ENCODE results near the gene CLDN9.

Gene CLDN9

DNA sequence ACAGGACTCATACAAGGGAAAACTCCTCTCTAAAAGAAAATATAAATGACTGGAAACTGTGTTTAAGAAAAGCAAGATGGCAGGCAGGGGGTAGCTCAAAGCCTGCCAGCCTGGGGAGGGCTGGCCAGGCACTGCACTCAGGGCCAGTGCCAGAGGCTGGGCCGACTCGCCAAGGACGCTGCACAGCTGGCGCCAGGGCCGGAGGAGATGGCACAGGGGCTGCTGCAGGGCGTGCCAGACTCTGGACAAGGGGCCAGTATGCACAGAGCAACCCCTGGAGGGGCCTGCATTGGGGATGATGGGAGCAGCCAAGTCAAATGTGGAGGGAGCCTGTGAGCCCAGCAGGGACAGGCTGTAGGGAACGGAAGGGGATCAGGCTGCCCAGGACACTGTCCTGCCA is 36.5 kb upstream of the CLDN9 start:
- Histone ChIP-seq H4K20me1 (ENCODE audit: control insufficient read depth, insufficient read depth, low read depth, low read length) (peaks cover 8% of the 10 kb centered on the region; the same call in 1 of the 2 replicates), H3K79me2 (ENCODE audit: control insufficient read depth, low read length) (peaks cover 74% of the 10 kb centered on the region), H3K4me3 (ENCODE audit: low read length) (no peak overlapping the region), H3K4me2 (ENCODE audit: low read length) (no peak overlapping the region), H3K9me3 (ENCODE audit: control insufficient read depth, insufficient read depth, low read length) (no peaks in the 10 kb centered on the region), H3K27me3 (ENCODE audit: control insufficient read depth, low read length) (no peaks in the 10 kb centered on the region), H3F3A (ENCODE audit: control insufficient read depth, insufficient read depth) (peaks cover 17% of the 10 kb centered on the region), H3K4me1 (ENCODE audit: control insufficient read depth, low read length) (peaks cover 47% of the 10 kb centered on the region), H3K9me2 (replicated peaks; ENCODE audit: control insufficient read depth, low read length) (no peaks in the 10 kb centered on the region), H3K36me3 (ENCODE audit: control insufficient read depth, low read length) (peaks cover 87% of the 10 kb centered on the region), H3K27ac (ENCODE audit: low read depth, low read length) (no peak overlapping the region)
- TF ChIP-seq EZH2phosphoT487 (IDR thresholded peaks at IDR 0.05; ENCODE audit: borderline replicate concordance, low read length), result no peak
- TF ChIP-seq, protein P1, sequence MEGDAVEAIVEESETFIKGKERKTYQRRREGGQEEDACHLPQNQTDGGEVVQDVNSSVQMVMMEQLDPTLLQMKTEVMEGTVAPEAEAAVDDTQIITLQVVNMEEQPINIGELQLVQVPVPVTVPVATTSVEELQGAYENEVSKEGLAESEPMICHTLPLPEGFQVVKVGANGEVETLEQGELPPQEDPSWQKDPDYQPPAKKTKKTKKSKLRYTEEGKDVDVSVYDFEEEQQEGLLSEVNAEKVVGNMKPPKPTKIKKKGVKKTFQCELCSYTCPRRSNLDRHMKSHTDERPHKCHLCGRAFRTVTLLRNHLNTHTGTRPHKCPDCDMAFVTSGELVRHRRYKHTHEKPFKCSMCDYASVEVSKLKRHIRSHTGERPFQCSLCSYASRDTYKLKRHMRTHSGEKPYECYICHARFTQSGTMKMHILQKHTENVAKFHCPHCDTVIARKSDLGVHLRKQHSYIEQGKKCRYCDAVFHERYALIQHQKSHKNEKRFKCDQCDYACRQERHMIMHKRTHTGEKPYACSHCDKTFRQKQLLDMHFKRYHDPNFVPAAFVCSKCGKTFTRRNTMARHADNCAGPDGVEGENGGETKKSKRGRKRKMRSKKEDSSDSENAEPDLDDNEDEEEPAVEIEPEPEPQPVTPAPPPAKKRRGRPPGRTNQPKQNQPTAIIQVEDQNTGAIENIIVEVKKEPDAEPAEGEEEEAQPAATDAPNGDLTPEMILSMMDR (IDR thresholded peaks at IDR 0.05; ENCODE audit: low read depth, low read length, poor library complexity, severe bottlenecking), result no peak

DNA sequence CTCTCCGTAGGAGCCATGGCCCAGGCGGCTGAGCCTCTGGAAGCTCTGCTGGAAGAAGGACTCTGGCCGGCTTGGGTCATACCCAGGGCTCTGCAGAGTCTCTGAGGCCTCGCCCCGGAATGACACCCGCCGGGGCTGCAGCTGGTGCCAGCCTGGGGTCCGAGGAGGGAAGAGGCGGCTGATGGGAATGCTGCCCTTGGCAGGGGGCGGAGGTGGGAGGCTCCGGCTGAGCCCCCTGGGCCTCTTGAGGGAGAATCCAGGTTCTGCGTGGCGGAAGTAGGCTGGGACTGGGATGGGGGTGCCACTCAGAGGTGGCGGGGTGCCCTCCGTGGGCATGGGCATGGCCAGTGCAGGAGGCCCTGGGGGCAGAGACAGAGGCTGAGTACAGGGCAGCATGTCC is 36.0 kb upstream of the CLDN9 start:
- Histone ChIP-seq H4K20me1 (ENCODE audit: control insufficient read depth, insufficient read depth, low read depth, low read length) (peaks cover 6% of the 10 kb centered on the region; the same call in 1 of the 2 replicates), H3K27ac (ENCODE audit: low read depth, low read length) (no peak overlapping the region), H3K4me3 (ENCODE audit: low read length) (no peak overlapping the region), H3F3A (ENCODE audit: control insufficient read depth, insufficient read depth) (peaks cover 17% of the 10 kb centered on the region), H3K4me1 (ENCODE audit: control insufficient read depth, low read length) (peaks cover 47% of the 10 kb centered on the region), H3K9me3 (ENCODE audit: control insufficient read depth, insufficient read depth, low read length) (no peaks in the 10 kb centered on the region), H3K9me2 (replicated peaks; ENCODE audit: control insufficient read depth, low read length) (no peaks in the 10 kb centered on the region), H3K4me2 (ENCODE audit: low read length) (no peak overlapping the region), H3K27me3 (ENCODE audit: control insufficient read depth, low read length) (no peaks in the 10 kb centered on the region), H3K79me2 (ENCODE audit: control insufficient read depth, low read length) (peaks cover 73% of the 10 kb centered on the region), H3K36me3 (ENCODE audit: control insufficient read depth, low read length) (peaks cover 83% of the 10 kb centered on the region)
- TF ChIP-seq, protein P1 (IDR thresholded peaks at IDR 0.05; ENCODE audit: low read depth, low read length, poor library complexity, severe bottlenecking), result no peak
- TF ChIP-seq EZH2phosphoT487 (IDR thresholded peaks at IDR 0.05; ENCODE audit: borderline replicate concordance, low read length), result no peak

DNA sequence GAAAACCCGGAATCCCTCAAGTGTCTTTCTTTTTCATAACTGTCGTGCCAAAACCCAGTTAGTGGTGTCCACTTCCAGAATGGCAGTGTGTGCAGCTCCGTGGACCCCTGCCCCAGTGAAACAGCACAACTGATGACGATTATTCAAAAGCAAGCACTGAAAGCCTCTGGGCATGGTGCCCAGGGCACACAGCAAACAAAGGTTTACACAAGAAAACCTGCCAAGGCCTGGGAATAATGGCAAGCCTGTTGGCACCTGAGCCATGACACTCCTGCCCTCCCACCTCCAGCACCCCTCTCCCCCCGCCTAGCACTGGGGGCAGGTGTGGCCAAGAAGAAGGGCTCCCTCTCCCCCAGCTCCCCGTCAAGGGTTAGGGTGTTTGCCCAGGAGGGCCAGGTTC is 35.3 kb upstream of the CLDN9 start:
- Histone ChIP-seq H3K27me3 (ENCODE audit: control insufficient read depth, low read length) (no peaks in the 10 kb centered on the region), H4K20me1 (ENCODE audit: control insufficient read depth, insufficient read depth, low read depth, low read length) (peaks cover 6% of the 10 kb centered on the region; the same call in 1 of the 2 replicates), H3K27ac (ENCODE audit: low read depth, low read length) (no peak overlapping the region), H3K79me2 (ENCODE audit: control insufficient read depth, low read length) (peaks cover 66% of the 10 kb centered on the region), H3F3A (ENCODE audit: control insufficient read depth, insufficient read depth) (peaks cover 11% of the 10 kb centered on the region), H3K9me3 (ENCODE audit: control insufficient read depth, insufficient read depth, low read length) (no peaks in the 10 kb centered on the region), H3K36me3 (ENCODE audit: control insufficient read depth, low read length) (peaks cover 75% of the 10 kb centered on the region), H3K9me2 (replicated peaks; ENCODE audit: control insufficient read depth, low read length) (no peaks in the 10 kb centered on the region), H3K4me2 (ENCODE audit: low read length) (peak overlapping the region; percentile 37), H3K4me3 (ENCODE audit: low read length) (0 out of 2 replicates have a peak overlapping the region, but pooled peaks have one; percentile 19), H3K4me1 (ENCODE audit: control insufficient read depth, low read length) (peaks cover 46% of the 10 kb centered on the region)
- no peak for TF ChIP-seq EZH2phosphoT487 (IDR thresholded peaks at IDR 0.05; ENCODE audit: borderline replicate concordance, low read length)
- TF ChIP-seq, protein P1 (IDR thresholded peaks at IDR 0.05; ENCODE audit: low read depth, low read length, poor library complexity, severe bottlenecking), result no peak
